Dendritic cell treated with granulocyte-macrophage colony-stimulating factor and Interleukin-4, amounts not matched to agents 40 ng/mL and 50 ng/mL, for 4 days (primary cell): ENCODE results near the gene RHBDL3.
A peak's percentile ranks its signal among the peaks of the same experiment; 100 is the strongest.
"Not testable (repeated sequence)": the region's sequence is repeated elsewhere in the genome, so short reads cannot be mapped to it uniquely, and the experiment has no call there.

Experiments
- H3K27ac Mint-ChIP-seq: one replicate; pipeline ENCODE4 v1.8.0; 2022; ENCODE audit warnings: mild to moderate bottlenecking, mixed read lengths
- H3K27me3 Mint-ChIP-seq: one replicate; pipeline ENCODE4 v1.8.0; 2022; ENCODE audit warnings: mild to moderate bottlenecking, mixed read lengths
- H3K36me3 Mint-ChIP-seq: one replicate; pipeline ENCODE4 v1.8.0; 2022; ENCODE audit warnings: low read depth, mixed read lengths
- H3K4me1 Mint-ChIP-seq: one replicate; pipeline ENCODE4 v1.8.0; 2022; ENCODE audit warnings: low read depth, mixed read lengths
- H3K4me3 Mint-ChIP-seq: one replicate; pipeline ENCODE4 v1.8.0; 2022; ENCODE audit warnings: mild to moderate bottlenecking, moderate library complexity, mixed read lengths
- H3K9me3 Mint-ChIP-seq: one replicate; pipeline ENCODE4 v1.8.0; 2022; ENCODE audit warnings: mixed read lengths
- intact Hi-C: fragments of 100-400 bp; cut with micrococcal nuclease; formaldehyde crosslinking; loops from one replicate; pipeline ENCODE4 v1.15.0; 2022

Gene RHBDL3

GRCh38 chr17:32259586-32259985, 6.0 kb upstream of the RHBDL3 start:
- intact Hi-C loops: no loop called here
- Mint-ChIP-seq H3K4me3 (no peak overlapping the region), H3K4me1 (peaks cover 17% of the 10 kb centered on the region), H3K27ac (no peak overlapping the region), H3K36me3 (no peaks in the 10 kb centered on the region), H3K27me3 (peaks cover 87% of the 10 kb centered on the region), H3K9me3 (no peaks in the 10 kb centered on the region)

DNA sequence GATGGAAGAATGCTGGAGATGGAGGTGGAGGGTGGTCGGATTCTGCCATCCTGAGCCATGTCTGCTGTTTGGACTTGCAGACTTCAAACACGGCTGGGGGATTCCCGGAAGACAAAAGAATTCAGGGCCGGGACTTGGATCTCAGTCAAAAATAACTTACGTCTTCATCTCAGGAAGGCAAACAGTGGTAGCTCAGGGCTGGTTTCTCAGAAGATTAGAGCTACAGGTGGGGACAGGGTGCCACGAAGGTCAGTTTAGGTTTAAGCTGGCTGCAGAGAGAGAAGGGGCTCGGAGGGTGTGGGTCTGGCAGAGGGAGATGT, 4.3 kb upstream of the RHBDL3 start:
- peaks cover 83% of the 10 kb centered on the region for H3K27me3 Mint-ChIP-seq
- no peaks in the 10 kb centered on the region for H3K36me3 Mint-ChIP-seq
- H3K4me3 Mint-ChIP-seq: no peak overlapping the region
- H3K27ac Mint-ChIP-seq: no peak overlapping the region
- no peaks in the 10 kb centered on the region for H3K9me3 Mint-ChIP-seq
- peaks cover 19% of the 10 kb centered on the region for H3K4me1 Mint-ChIP-seq
- intact Hi-C loops: no loop called here

GRCh38 chr17:32261936-32262510, 3.6 kb upstream of the RHBDL3 start:
- H3K27me3 Mint-ChIP-seq: peaks cover 83% of the 10 kb centered on the region
- H3K9me3 Mint-ChIP-seq: no peaks in the 10 kb centered on the region
- intact Hi-C loops: no loop called here
- no peak overlapping the region for H3K27ac Mint-ChIP-seq
- no peak overlapping the region for H3K4me3 Mint-ChIP-seq
- no peaks in the 10 kb centered on the region for H3K36me3 Mint-ChIP-seq
- H3K4me1 Mint-ChIP-seq: peaks cover 25% of the 10 kb centered on the region

DNA sequence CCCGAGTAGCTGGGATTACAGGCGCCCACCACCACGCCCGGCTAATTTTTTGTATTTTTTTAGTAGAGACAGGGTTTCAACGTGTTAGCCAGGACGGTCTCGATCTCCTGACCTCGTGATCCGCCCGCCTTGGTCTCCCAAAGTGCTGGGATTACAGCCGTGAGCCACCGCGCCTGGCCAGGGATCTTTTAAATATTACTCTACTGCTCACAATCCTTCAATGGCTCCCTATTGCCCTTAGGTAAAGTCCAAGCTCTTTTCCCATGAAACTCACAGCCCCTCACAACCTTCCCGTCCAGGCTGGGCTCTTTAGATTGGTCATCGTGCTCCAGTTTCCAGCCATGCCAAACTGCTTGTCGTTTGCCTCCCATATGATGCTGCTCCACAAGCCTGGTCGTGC, 2.1 kb upstream of the RHBDL3 start:
- Mint-ChIP-seq H3K4me1 (peaks cover 35% of the 10 kb centered on the region), H3K27me3 (peaks cover 82% of the 10 kb centered on the region)
- H3K9me3 Mint-ChIP-seq, H3K36me3 Mint-ChIP-seq, intact Hi-C loops, H3K27ac Mint-ChIP-seq, H3K4me3 Mint-ChIP-seq: not testable (repeated sequence)

- Mint-ChIP-seq H3K27me3 (peaks cover 85% of the 10 kb centered on the region), H3K4me1 (peaks cover 37% of the 10 kb centered on the region), H3K4me3 (no peak overlapping the region), H3K9me3 (no peaks in the 10 kb centered on the region), H3K27ac (no peak overlapping the region), H3K36me3 (no peaks in the 10 kb centered on the region)
- intact Hi-C loops: no loop called here
These were observed 1.4 kb upstream of the RHBDL3 start for GRCh38 chr17:32264140-32264799.

- intact Hi-C loops: no loop called here
- H3K4me1 Mint-ChIP-seq: peaks cover 37% of the 10 kb centered on the region
- H3K27ac Mint-ChIP-seq: no peak overlapping the region
- H3K36me3 Mint-ChIP-seq: no peaks in the 10 kb centered on the region
- no peak overlapping the region for H3K4me3 Mint-ChIP-seq
- peaks cover 85% of the 10 kb centered on the region for H3K27me3 Mint-ChIP-seq
- H3K9me3 Mint-ChIP-seq: no peaks in the 10 kb centered on the region
These were observed 825 bp upstream of the RHBDL3 start for GRCh38 chr17:32264823-32265191.

GRCh38 chr17:32266051-32266388, 388 bp downstream of the RHBDL3 start:
- H3K4me1 Mint-ChIP-seq: peaks cover 37% of the 10 kb centered on the region
- H3K27me3 Mint-ChIP-seq: peaks cover 87% of the 10 kb centered on the region
- H3K27ac Mint-ChIP-seq: no peak overlapping the region
- no peaks in the 10 kb centered on the region for H3K9me3 Mint-ChIP-seq
- peak overlapping the region; percentile 75 for H3K4me3 Mint-ChIP-seq
- H3K36me3 Mint-ChIP-seq: no peaks in the 10 kb centered on the region
- intact Hi-C loops: no loop called here

DNA sequence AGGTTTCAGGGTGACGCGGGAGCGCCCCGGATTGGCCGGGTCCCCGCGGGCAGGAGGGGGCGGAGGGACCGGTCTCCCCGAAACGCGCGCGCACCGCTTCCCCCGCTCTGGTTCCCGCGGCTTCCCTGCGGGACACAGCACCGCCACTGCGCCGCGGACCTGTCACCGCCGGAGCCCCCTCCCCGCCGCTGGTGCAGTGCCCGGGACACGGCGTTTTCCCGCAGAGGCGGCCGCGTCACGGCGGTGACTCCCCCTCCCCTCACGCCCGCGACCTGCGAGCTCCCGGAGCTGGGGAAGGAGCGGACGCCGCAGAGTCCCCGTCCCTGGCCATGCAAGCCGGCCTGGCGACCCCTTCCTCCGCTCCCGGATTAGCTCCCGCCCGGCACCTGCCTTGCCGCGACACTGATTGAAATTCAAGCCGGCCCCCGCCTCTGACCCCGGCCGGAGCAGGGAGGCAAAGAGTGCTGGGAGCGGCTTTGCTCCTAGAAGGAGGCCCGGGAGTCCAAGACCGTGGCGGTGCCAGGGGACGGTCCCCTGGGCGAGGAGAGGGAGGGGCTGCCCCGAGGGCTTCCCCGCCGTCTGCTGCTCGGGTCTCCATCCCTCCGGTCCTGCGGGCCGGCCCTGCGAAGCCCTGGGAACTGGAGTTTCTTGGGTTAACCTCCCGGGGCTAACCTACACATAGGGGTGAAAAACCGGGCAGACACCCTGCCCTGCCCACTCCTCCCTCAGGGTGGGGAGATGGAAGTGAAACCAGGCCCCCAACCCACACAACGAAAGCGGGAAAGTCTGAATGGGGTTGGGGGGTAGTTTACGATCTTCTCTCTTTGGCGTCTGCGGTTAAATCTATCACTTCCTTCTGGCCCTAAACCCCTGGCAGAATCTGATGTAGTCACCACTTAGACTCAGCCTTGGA, 1.0 kb downstream of the RHBDL3 start:
- intact Hi-C loops: no loop called here
- no peak overlapping the region for H3K27ac Mint-ChIP-seq
- no peaks in the 10 kb centered on the region for H3K9me3 Mint-ChIP-seq
- H3K27me3 Mint-ChIP-seq: peaks cover 87% of the 10 kb centered on the region
- H3K4me3 Mint-ChIP-seq: peak overlapping the region; percentile 75
- peaks cover 37% of the 10 kb centered on the region for H3K4me1 Mint-ChIP-seq
- H3K36me3 Mint-ChIP-seq: no peaks in the 10 kb centered on the region

GRCh38 chr17:32267690-32268205, 2.1 kb downstream of the RHBDL3 start:
- Mint-ChIP-seq H3K27ac (no peak overlapping the region), H3K4me1 (peaks cover 44% of the 10 kb centered on the region), H3K4me3 (no peak overlapping the region), H3K36me3 (no peaks in the 10 kb centered on the region), H3K27me3 (peaks cover 87% of the 10 kb centered on the region), H3K9me3 (no peaks in the 10 kb centered on the region)
- intact Hi-C loops: no loop called here

GRCh38 chr17:32268734-32269288, 3.2 kb downstream of the RHBDL3 start:
- Mint-ChIP-seq H3K27ac (no peak overlapping the region), H3K27me3 (peaks cover 82% of the 10 kb centered on the region), H3K36me3 (no peaks in the 10 kb centered on the region), H3K4me1 (peaks cover 51% of the 10 kb centered on the region), H3K4me3 (no peak overlapping the region), H3K9me3 (no peaks in the 10 kb centered on the region)
- intact Hi-C loops: no loop called here

GRCh38 chr17:32269377-32269776, 3.7 kb downstream of the RHBDL3 start:
- intact Hi-C loops: no loop called here
- no peak overlapping the region for H3K27ac Mint-ChIP-seq
- no peak overlapping the region for H3K4me3 Mint-ChIP-seq
- H3K27me3 Mint-ChIP-seq: peaks cover 82% of the 10 kb centered on the region
- H3K9me3 Mint-ChIP-seq: no peaks in the 10 kb centered on the region
- peaks cover 48% of the 10 kb centered on the region for H3K4me1 Mint-ChIP-seq
- H3K36me3 Mint-ChIP-seq: no peaks in the 10 kb centered on the region

DNA sequence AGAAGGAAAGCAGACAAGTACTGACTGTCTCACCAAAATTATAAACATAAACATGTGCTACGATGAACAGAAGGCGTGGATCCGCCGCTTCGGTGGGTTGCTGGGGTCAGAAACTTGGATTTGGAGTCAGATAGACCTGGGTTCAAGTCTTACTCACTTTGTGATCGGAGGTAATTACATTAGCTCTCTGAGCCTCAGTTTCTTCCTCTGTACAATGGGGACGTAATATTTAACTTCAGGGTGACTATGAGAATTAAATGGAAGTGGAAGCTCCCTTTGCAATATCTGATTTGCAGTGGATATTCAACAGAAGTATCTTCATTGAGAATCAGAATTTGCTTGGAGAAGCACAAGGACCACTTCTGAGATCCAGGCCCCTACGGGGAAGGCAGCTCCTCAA, 6.2 kb downstream of the RHBDL3 start:
- Mint-ChIP-seq H3K9me3 (no peaks in the 10 kb centered on the region), H3K27me3 (peaks cover 73% of the 10 kb centered on the region), H3K4me1 (peaks cover 55% of the 10 kb centered on the region), H3K36me3 (no peaks in the 10 kb centered on the region), H3K4me3 (no peak overlapping the region), H3K27ac (no peak overlapping the region)
- intact Hi-C loops: no loop called here

DNA sequence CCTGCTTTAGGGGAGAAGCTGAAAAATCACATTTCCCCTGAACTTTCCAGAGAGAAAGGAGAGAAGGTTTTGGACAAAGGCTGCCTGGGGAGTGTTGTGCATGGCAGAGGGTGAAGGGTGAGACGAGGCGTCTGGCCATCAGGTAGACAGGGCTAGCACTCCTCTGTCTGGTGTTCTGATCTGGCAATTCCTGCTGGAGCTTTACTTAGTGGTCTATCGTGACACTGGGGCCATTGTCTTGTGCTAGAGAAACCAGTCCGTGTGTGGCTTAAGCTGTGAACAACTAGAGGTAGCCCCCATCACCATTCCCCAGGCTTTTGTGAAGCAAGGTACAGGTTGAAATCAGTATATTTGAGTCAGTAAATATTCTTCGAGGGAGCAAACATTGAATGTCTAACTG, 8.5 kb downstream of the RHBDL3 start:
- Mint-ChIP-seq H3K4me3 (no peak overlapping the region), H3K36me3 (no peaks in the 10 kb centered on the region), H3K27me3 (peaks cover 70% of the 10 kb centered on the region), H3K27ac (no peak overlapping the region), H3K9me3 (no peaks in the 10 kb centered on the region), H3K4me1 (peaks cover 44% of the 10 kb centered on the region)
- intact Hi-C loops: no loop called here

DNA sequence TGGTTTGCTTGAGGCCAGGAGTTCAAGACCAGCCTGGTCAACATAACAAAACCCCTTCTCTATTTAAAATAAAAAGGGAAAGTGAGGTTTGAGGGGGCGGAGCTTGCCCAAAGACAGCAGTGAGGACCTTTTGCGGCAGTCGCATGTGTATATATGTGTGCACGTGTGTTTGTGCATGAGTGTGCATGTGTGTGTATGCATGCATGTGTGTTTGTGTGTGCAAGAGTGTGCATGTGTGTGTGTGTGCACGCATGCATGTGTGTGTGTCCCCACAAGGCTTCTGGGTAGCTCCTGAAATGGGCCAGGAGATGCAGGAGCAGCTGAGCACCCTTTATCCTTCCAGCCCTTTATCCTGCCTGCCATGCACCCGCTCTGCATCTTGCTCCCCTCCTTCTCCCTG, 9.0 kb downstream of the RHBDL3 start:
- Mint-ChIP-seq H3K27ac (peak overlapping the region; percentile 62), H3K27me3 (peaks cover 70% of the 10 kb centered on the region), H3K36me3 (no peaks in the 10 kb centered on the region), H3K4me3 (no peak overlapping the region), H3K4me1 (peaks cover 44% of the 10 kb centered on the region), H3K9me3 (no peaks in the 10 kb centered on the region)
- intact Hi-C loops: loop anchor here (5.0 kb wide), 1 partner anchor 43 kb away; no protein-coding TSS in a partner anchor
